ENCODE measurements around the gene GTF2H4. TPM values are rescaled to one million over a fixed set of nuclear protein-coding genes. Genes with fewer than 3 reads are reported as not detected.

GTF2H4 gene
- total and polyA plus RNA-seq, 2 of the 8 experiments (the other 6 are each of a cell fraction or from before 2014, with no cell fraction given), result 42.3 to 53.4 TPM

- TF ChIP-seq JUN (IDR thresholded peaks at IDR 0.05; ENCODE audit: low read depth, low read length), result no peak
- no peak for TF ChIP-seq CEBPB (IDR thresholded peaks at IDR 0.05; ENCODE audit: low read depth, low read length)
- TF ChIP-seq KDM5A (IDR thresholded peaks at IDR 0.05; ENCODE audit: low read length), result no peak
- TF ChIP-seq EP300 (IDR thresholded peaks at IDR 0.05; ENCODE audit: borderline replicate concordance in 1 of 2, low read depth in 2 of 2, low read length in 2 of 2), result no peak
- no peak for TF ChIP-seq NANOG (IDR thresholded peaks at IDR 0.05; ENCODE audit: insufficient read depth, low read depth, low read length, poor library complexity, severe bottlenecking)
- TF ChIP-seq TAF7 (optimal IDR thresholded peaks at IDR 0.05; ENCODE audit: borderline replicate concordance, low read depth, low read length), result peak; percentile 81
- TF ChIP-seq JUND (IDR thresholded peaks at IDR 0.05; ENCODE audit: low read length), result no peak
- no peak for TF ChIP-seq HDAC2 (IDR thresholded peaks at IDR 0.05; ENCODE audit: borderline replicate concordance in 1 of 2, low read depth in 2 of 2, low read length in 2 of 2)
- TF ChIP-seq POLR2A (IDR thresholded peaks at IDR 0.05; ENCODE audit: control extremely low read depth in 1 of 2, low read depth in 2 of 2, low read length in 2 of 2), result peak in 1 of 2 experiments; percentile 43; a peak in 1 of 3 replicates
- TF ChIP-seq GTF2F1 (IDR thresholded peaks at IDR 0.05; ENCODE audit: borderline replicate concordance, low read depth, low read length), result no peak
- TF ChIP-seq RAD21 (IDR thresholded peaks at IDR 0.05 in 1 of 2, conservative IDR thresholded peaks at IDR 0.05 in 1 of 2; ENCODE audit: low read depth in 2 of 2, low read length in 2 of 2), result no peak; a peak in 1 of 4 replicates
- TF ChIP-seq, protein P1, sequence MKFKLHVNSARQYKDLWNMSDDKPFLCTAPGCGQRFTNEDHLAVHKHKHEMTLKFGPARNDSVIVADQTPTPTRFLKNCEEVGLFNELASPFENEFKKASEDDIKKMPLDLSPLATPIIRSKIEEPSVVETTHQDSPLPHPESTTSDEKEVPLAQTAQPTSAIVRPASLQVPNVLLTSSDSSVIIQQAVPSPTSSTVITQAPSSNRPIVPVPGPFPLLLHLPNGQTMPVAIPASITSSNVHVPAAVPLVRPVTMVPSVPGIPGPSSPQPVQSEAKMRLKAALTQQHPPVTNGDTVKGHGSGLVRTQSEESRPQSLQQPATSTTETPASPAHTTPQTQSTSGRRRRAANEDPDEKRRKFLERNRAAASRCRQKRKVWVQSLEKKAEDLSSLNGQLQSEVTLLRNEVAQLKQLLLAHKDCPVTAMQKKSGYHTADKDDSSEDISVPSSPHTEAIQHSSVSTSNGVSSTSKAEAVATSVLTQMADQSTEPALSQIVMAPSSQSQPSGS (IDR thresholded peaks at IDR 0.05; ENCODE audit: low read length), result no peak
- TF ChIP-seq ZNF274 (IDR thresholded peaks at IDR 0.05; ENCODE audit: borderline replicate concordance, extremely low read depth, low read length), result no peak
- no peak for TF ChIP-seq SRF (IDR thresholded peaks at IDR 0.05; ENCODE audit: low read depth, low read length)
- TF ChIP-seq SAP30 (IDR thresholded peaks at IDR 0.05; ENCODE audit: insufficient read depth, insufficient replicate concordance, low read length), result no peak
Observed at GRCh38 chr6:30955367-30956042, 47.5 kb downstream of the GTF2H4 start (continued).

All from H1 (cell line).